Measurements from ENCODE around the gene C16orf92. TPM values are rescaled to one million over a fixed set of nuclear protein-coding genes. Genes with fewer than 3 reads are reported as not detected.

The C16orf92 gene
- total RNA-seq, 1 donor from 2014 or later, result not detected

DNA sequence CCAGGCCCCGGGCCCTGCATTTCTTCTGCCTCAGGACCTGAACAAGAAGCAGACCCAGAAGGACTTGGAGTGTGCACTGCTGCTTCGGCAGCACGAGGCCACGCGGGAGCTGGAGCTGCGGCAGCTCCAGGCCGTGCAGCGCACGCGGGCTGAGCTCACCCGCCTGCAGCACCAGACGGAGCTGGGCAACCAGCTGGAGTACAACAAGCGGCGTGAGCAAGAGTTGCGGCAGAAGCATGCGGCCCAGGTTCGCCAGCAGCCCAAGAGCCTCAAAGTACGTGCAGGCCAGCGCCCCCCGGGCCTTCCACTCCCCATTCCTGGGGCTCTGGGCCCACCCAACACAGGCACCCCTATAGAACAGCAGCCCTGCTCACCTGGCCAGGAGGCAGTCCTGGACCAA lies 36.8 kb upstream of the C16orf92 start:
- H3K4me1 Mint-ChIP-seq (ENCODE audit: low read depth), result no peaks in the 10 kb centered on the region
- H3K9me3 Mint-ChIP-seq (ENCODE audit: low read depth), result no peaks in the 10 kb centered on the region
- no peak overlapping the region for H3K27ac Mint-ChIP-seq (ENCODE audit: unreplicated experiment)
- TF ChIP-seq, protein P1, sequence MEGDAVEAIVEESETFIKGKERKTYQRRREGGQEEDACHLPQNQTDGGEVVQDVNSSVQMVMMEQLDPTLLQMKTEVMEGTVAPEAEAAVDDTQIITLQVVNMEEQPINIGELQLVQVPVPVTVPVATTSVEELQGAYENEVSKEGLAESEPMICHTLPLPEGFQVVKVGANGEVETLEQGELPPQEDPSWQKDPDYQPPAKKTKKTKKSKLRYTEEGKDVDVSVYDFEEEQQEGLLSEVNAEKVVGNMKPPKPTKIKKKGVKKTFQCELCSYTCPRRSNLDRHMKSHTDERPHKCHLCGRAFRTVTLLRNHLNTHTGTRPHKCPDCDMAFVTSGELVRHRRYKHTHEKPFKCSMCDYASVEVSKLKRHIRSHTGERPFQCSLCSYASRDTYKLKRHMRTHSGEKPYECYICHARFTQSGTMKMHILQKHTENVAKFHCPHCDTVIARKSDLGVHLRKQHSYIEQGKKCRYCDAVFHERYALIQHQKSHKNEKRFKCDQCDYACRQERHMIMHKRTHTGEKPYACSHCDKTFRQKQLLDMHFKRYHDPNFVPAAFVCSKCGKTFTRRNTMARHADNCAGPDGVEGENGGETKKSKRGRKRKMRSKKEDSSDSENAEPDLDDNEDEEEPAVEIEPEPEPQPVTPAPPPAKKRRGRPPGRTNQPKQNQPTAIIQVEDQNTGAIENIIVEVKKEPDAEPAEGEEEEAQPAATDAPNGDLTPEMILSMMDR (IDR thresholded peaks at IDR 0.05), result no peak
- peak; percentile 79 for DNase-seq (ENCODE audit: low spot score)
- no peaks in the 10 kb centered on the region for H3K27me3 Mint-ChIP-seq (ENCODE audit: low read depth)
- H3K4me3 Mint-ChIP-seq (ENCODE audit: unreplicated experiment), result no peak overlapping the region
- H3K36me3 Mint-ChIP-seq (ENCODE audit: low read depth), result peaks cover 49% of the 10 kb centered on the region

DNA sequence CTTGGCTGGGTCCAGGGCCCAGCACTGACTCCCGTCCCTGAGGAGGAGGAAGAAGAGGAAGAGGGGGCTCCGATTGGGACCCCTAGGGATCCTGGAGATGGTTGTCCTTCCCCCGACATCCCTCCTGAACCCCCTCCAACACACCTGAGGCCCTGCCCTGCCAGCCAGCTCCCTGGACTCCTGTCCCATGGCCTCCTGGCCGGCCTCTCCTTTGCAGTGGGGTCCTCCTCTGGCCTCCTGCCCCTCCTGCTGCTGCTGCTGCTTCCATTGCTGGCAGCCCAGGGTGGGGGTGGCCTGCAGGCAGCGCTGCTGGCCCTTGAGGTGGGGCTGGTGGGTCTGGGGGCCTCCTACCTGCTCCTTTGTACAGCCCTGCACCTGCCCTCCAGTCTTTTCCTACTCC lies 36.1 kb upstream of the C16orf92 start:
- no peaks in the 10 kb centered on the region for H3K4me1 Mint-ChIP-seq (ENCODE audit: low read depth)
- H3K4me3 Mint-ChIP-seq (ENCODE audit: unreplicated experiment), result no peak overlapping the region
- H3K27ac Mint-ChIP-seq (ENCODE audit: unreplicated experiment), result no peak overlapping the region
- H3K9me3 Mint-ChIP-seq (ENCODE audit: low read depth), result no peaks in the 10 kb centered on the region
- DNase-seq (ENCODE audit: low spot score), result no peak
- H3K27me3 Mint-ChIP-seq (ENCODE audit: low read depth), result no peaks in the 10 kb centered on the region
- TF ChIP-seq, protein P1 (IDR thresholded peaks at IDR 0.05), result no peak
- H3K36me3 Mint-ChIP-seq (ENCODE audit: low read depth), result peaks cover 46% of the 10 kb centered on the region

DNA sequence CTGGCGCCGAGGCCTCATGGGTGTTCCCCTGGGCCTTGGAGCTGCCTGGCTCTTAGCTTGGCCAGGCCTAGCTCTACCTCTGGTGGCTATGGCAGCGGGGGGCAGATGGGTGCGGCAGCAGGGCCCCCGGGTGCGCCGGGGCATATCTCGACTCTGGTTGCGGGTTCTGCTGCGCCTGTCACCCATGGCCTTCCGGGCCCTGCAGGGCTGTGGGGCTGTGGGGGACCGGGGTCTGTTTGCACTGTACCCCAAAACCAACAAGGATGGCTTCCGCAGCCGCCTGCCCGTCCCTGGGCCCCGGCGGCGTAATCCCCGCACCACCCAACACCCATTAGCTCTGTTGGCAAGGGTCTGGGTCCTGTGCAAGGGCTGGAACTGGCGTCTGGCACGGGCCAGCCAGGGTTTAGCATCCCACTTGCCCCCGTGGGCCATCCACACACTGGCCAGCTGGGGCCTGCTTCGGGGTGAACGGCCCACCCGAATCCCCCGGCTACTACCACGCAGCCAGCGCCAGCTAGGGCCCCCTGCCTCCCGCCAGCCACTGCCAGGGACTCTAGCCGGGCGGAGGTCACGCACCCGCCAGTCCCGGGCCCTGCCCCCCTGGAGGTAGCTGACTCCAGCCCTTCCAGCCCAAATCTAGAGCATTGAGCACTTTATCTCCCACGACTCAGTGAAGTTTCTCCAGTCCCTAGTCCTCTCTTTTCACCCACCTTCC lies 35.5 kb upstream of the C16orf92 start:
- H3K36me3 Mint-ChIP-seq (ENCODE audit: low read depth), result peaks cover 44% of the 10 kb centered on the region
- H3K27me3 Mint-ChIP-seq (ENCODE audit: low read depth), result no peaks in the 10 kb centered on the region
- no peak overlapping the region for H3K4me3 Mint-ChIP-seq (ENCODE audit: unreplicated experiment)
- DNase-seq (ENCODE audit: low spot score), result peak; percentile 84
- no peaks in the 10 kb centered on the region for H3K9me3 Mint-ChIP-seq (ENCODE audit: low read depth)
- no peaks in the 10 kb centered on the region for H3K4me1 Mint-ChIP-seq (ENCODE audit: low read depth)
- TF ChIP-seq, protein P1 (IDR thresholded peaks at IDR 0.05), result no peak
- no peak overlapping the region for H3K27ac Mint-ChIP-seq (ENCODE audit: unreplicated experiment)

DNA sequence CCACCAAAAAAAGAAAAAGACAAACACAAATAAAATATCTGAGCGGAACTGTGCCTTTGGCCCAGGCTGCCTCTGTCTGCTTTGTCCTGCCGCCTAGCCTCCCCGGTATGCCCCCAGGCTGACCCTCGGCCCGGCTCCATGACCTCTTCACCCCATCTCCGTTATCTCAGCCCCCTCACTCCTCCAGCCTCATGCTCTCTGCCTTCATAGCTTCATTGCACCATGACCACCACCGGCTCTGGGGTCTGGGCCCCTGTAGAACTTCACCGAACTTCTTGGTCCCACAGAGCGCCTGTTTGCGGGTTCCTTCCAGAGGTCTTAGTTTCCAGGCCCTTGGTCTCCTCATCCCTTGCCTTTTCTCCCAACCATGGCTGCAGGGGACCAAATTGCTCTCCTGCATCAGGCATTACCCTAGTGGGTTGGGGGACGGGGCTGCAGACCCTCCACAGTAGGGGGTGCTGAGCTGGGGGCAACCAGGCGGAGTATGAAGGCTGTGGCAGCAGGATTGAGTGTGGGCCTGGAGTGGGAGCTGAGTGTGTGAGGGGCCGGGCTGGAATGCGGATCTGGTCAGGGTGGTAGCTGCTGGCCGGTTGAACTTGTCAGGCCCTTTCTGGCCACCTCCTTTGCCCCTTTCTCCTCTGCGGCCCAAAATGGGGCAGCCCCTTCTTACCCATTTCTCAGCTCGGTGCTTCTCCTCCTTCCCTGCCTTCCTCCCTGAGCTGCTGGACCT lies 34.5 kb upstream of the C16orf92 start:
- no peaks in the 10 kb centered on the region for H3K27me3 Mint-ChIP-seq (ENCODE audit: low read depth)
- DNase-seq (ENCODE audit: low spot score), result peak; percentile 85

More for the DNA sequence above, 34.5 kb upstream of the C16orf92 start:
- Mint-ChIP-seq H3K4me3 (ENCODE audit: unreplicated experiment) (no peak overlapping the region), H3K4me1 (ENCODE audit: low read depth) (no peaks in the 10 kb centered on the region), H3K27ac (ENCODE audit: unreplicated experiment) (no peak overlapping the region), H3K36me3 (ENCODE audit: low read depth) (peaks cover 39% of the 10 kb centered on the region), H3K9me3 (ENCODE audit: low read depth) (no peaks in the 10 kb centered on the region)
- TF ChIP-seq, protein P1 (IDR thresholded peaks at IDR 0.05), result no peak

Measured in chondrocyte (in vitro differentiated cells).